ENCODE results near the gene UBE2F. TPM values are rescaled to one million over a fixed set of nuclear protein-coding genes. Genes with fewer than 3 reads are reported as not detected.

UBE2F gene
- total RNA-seq, 1 experiment from 2014 or later, result 103 TPM

DNA sequence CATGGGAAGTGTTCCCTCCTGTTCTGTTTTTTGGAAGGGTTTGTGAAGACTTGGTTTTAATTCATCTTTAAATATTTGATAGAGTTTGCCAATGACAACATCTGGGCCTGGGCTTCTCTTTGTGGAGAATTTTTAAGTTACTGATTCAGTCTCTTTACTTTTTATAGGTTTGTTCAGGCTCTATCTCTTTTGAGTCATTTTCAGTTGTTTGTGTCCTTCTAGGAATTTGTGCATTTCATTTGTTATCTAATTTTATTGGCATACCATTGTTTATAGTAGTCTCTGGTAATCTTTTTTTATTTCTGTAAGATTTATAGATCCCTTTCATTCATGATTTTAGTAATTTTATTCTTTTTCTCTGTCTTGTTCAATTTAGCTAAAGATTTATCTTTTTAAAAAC lies 108.6 kb downstream of the UBE2F start:
- ChIA-PET CTCF (interaction anchor here (0.7 kb wide), 1 partner anchor 57 kb away, joined by 5 read pairs; no protein-coding TSS in a partner anchor), POLR2A (ENCODE audit: unreplicated experiment) (interaction anchor here (0.8 kb wide), 1 partner anchor 248 kb away, joined by 11 read pairs; no protein-coding TSS in a partner anchor)
- DNase-seq, result no peak
- Histone ChIP-seq H3K4me2 (no peak overlapping the region), H3K79me2 (ENCODE audit: low read depth) (no peaks in the 10 kb centered on the region), H3K36me3 (ENCODE audit: low read depth) (0 out of 2 replicates have a peak, but pooled peaks cover 9% of the 10 kb centered on the region), H3K4me1 (replicated peaks; ENCODE audit: insufficient read depth) (peaks cover 16% of the 10 kb centered on the region), H3K27ac (no peak overlapping the region), H3K9me2 (ENCODE audit: insufficient read depth) (no peaks in the 10 kb centered on the region; the same call in 1 of the 2 replicates), H3K4me3 (no peak overlapping the region), H3F3A (ENCODE audit: insufficient read depth, low read depth) (peaks cover 19% of the 10 kb centered on the region; the same call in 1 of the 2 replicates), H3K9me3 (ENCODE audit: insufficient read depth, low read depth) (peaks cover 3% of the 10 kb centered on the region; the same call in 1 of the 2 replicates), H2AFZ (no peak overlapping the region), H4K20me1 (ENCODE audit: insufficient read depth) (no peaks in the 10 kb centered on the region), H3K27me3 (ENCODE audit: insufficient read depth, low read depth) (no peaks in the 10 kb centered on the region)
- no peak for TF ChIP-seq EZH2 (IDR thresholded peaks at IDR 0.05; ENCODE audit: low read depth)
- TF ChIP-seq CTCF (conservative IDR thresholded peaks at IDR 0.05), result no peak
- BruUV-seq (replicated peaks), result no TSS peak
- intact Hi-C loops (cut with micrococcal nuclease; ENCODE audit: unreplicated experiment), result no loop called here

DNA sequence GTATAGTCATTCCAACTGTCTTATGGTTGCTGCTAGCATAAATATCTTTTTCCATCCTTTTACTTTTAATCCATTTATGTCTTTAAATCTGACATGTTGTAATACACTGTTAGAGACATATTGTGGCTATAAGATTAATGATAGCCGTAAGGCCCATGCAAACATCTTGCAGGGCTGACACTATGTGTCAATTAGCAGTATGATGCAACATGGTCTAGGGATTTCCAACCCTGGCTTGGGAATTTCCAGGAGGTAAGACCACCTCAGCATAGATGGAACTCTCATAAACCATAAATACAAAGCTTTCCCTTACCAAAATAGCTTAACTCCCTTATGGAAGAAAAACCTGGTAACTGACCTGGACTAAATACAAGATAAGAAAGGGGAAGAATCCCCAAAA lies 110.5 kb downstream of the UBE2F start:
- Histone ChIP-seq H3K9me3 (ENCODE audit: insufficient read depth, low read depth) (no peaks in the 10 kb centered on the region; the same call in 1 of the 2 replicates), H3K9me2 (ENCODE audit: insufficient read depth) (no peaks in the 10 kb centered on the region; the same call in 1 of the 2 replicates), H4K20me1 (ENCODE audit: insufficient read depth) (no peaks in the 10 kb centered on the region), H3K36me3 (ENCODE audit: low read depth) (0 out of 2 replicates have a peak, but pooled peaks cover 9% of the 10 kb centered on the region), H3K4me3 (no peak overlapping the region), H3K4me1 (replicated peaks; ENCODE audit: insufficient read depth) (peaks cover 16% of the 10 kb centered on the region), H3F3A (ENCODE audit: insufficient read depth, low read depth) (peaks cover 19% of the 10 kb centered on the region; the same call in 1 of the 2 replicates), H3K27me3 (ENCODE audit: insufficient read depth, low read depth) (no peaks in the 10 kb centered on the region), H2AFZ (no peak overlapping the region), H3K27ac (peak overlapping the region; percentile 9; the same call in 1 of the 2 replicates), H3K4me2 (no peak overlapping the region), H3K79me2 (ENCODE audit: low read depth) (no peaks in the 10 kb centered on the region)
- intact Hi-C loops (cut with micrococcal nuclease; ENCODE audit: unreplicated experiment), result no loop called here
- no peak for DNase-seq
- no TSS peak for BruUV-seq (replicated peaks)
- CTCF ChIA-PET, result no interaction called here
- POLR2A ChIA-PET (ENCODE audit: unreplicated experiment), result no interaction called here
- TF ChIP-seq EZH2 (IDR thresholded peaks at IDR 0.05; ENCODE audit: low read depth) (no peak), CTCF (conservative IDR thresholded peaks at IDR 0.05) (no peak)

- BruUV-seq (replicated peaks), result no TSS peak
- no peak for DNase-seq
- ChIA-PET POLR2A (ENCODE audit: unreplicated experiment) (no interaction called here), CTCF (no interaction called here)
- no peaks in the 10 kb centered on the region for H3K79me2 ChIP-seq (ENCODE audit: low read depth)
- H2AFZ ChIP-seq, result no peak overlapping the region
- peaks cover 14% of the 10 kb centered on the region; the same call in 1 of the 2 replicates for H3K36me3 ChIP-seq (ENCODE audit: low read depth)
- H3K4me3 ChIP-seq, result no peak overlapping the region
- H3K9me2 ChIP-seq (ENCODE audit: insufficient read depth), result no peaks in the 10 kb centered on the region
- peak overlapping the region; percentile 6 for H3K4me2 ChIP-seq
- H4K20me1 ChIP-seq (ENCODE audit: insufficient read depth), result no peaks in the 10 kb centered on the region
- no peak for TF ChIP-seq EZH2 (IDR thresholded peaks at IDR 0.05; ENCODE audit: low read depth)
- TF ChIP-seq CTCF (conservative IDR thresholded peaks at IDR 0.05), result no peak
- H3K4me1 ChIP-seq (replicated peaks; ENCODE audit: insufficient read depth), result peaks cover 16% of the 10 kb centered on the region
- no peak overlapping the region for H3K27ac ChIP-seq
- H3K27me3 ChIP-seq (ENCODE audit: insufficient read depth, low read depth), result no peaks in the 10 kb centered on the region
- peaks cover 17% of the 10 kb centered on the region; the same call in 1 of the 2 replicates for H3F3A ChIP-seq (ENCODE audit: insufficient read depth, low read depth)
- H3K9me3 ChIP-seq (ENCODE audit: insufficient read depth, low read depth), result no peaks in the 10 kb centered on the region
- intact Hi-C loops (cut with micrococcal nuclease; ENCODE audit: unreplicated experiment), result no loop called here
Measured at GRCh38 chr2:238079874-238080327, 113.1 kb downstream of the UBE2F start.
